Epithelial cell of proximal tubule (primary cell): ENCODE data around the gene NFIA. TPM values are rescaled to one million over a fixed set of nuclear protein-coding genes. Genes with fewer than 3 reads are reported as not detected.

Experiments used
- DNase-seq: peaks from one replicate; pipeline ENCODE4 v3.0.0-alpha.2; 2011; ENCODE audit warnings: low read depth
- H3K4me3 ChIP-seq: 2 replicates; pipeline ENCODE4 v1.5.1; 2011; ENCODE audit warnings: low read depth, mild to moderate bottlenecking, low read length
- total RNA-seq: library from RNA; depleted of rRNA; stranded (reverse); fragments of >200 nt; gene quantifications from 2 replicates; pipeline ENCODE4 v1.2.3, GENCODE V29; 2015
- TF ChIP-seq, protein P1 (sequence below): conservative IDR thresholded peaks from 2 replicates; pipeline ENCODE4 v1.5.1; 2012; ENCODE audit warnings: low read depth, mild to moderate bottlenecking, low read length

The NFIA gene
- total RNA-seq, 1 donor from 2014 or later = 1.6 TPM

DNA sequence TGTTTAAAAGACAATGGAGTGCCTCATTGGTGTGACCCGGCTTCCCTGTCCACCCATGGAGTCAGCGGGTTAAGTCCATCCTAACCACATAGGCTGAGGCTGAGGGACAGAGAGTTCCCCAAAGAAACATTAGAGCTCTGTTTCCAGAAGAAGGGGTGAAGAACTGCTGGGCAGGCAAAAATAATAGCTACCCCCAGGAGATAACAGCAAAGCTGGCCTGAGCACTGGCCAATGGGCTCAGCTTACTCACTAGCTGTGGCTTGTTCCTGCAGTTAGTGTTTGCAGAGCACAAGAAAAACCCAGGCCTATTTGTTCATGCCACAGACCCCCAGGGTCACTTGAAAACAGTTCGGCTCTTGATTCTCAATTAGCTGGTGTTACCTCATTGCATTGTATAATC is 311.2 kb downstream of the NFIA start:
- TF ChIP-seq, protein P1, sequence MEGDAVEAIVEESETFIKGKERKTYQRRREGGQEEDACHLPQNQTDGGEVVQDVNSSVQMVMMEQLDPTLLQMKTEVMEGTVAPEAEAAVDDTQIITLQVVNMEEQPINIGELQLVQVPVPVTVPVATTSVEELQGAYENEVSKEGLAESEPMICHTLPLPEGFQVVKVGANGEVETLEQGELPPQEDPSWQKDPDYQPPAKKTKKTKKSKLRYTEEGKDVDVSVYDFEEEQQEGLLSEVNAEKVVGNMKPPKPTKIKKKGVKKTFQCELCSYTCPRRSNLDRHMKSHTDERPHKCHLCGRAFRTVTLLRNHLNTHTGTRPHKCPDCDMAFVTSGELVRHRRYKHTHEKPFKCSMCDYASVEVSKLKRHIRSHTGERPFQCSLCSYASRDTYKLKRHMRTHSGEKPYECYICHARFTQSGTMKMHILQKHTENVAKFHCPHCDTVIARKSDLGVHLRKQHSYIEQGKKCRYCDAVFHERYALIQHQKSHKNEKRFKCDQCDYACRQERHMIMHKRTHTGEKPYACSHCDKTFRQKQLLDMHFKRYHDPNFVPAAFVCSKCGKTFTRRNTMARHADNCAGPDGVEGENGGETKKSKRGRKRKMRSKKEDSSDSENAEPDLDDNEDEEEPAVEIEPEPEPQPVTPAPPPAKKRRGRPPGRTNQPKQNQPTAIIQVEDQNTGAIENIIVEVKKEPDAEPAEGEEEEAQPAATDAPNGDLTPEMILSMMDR = no peak
- DNase-seq = no peak
- no peak overlapping the region for H3K4me3 ChIP-seq

DNA sequence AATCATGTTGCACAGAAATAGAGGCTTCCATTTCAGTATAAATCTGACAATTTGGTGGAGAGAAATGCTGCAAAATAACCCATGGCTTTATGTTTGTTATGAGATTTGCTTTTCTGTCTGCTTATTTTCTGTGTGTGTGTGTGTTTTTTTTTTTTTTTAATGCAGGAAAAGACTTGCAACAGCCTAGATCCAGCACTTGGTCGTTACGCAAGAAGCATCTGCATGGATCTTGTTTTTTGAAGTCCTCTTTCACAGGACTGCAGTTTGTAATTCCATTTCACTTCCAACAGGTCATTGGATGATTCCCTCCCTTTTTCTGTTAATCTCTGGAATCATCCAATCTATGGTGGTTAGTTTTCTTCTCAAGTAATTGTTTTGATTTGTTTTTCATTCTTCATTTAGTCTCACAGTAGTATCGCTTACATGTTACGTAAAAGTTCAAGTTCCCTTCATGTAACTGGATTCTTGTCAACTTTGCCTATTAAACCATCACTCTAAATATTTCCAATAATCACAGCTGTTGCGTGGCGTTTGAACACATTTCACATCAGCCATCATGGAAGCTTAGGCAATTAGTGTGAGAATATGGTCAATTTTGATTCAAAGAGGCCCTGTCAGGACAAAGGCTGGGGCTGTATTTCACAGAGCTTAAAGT is 312.9 kb downstream of the NFIA start:
- DNase-seq = no peak
- no peak overlapping the region for H3K4me3 ChIP-seq
- TF ChIP-seq, protein P1 = no peak

DNA sequence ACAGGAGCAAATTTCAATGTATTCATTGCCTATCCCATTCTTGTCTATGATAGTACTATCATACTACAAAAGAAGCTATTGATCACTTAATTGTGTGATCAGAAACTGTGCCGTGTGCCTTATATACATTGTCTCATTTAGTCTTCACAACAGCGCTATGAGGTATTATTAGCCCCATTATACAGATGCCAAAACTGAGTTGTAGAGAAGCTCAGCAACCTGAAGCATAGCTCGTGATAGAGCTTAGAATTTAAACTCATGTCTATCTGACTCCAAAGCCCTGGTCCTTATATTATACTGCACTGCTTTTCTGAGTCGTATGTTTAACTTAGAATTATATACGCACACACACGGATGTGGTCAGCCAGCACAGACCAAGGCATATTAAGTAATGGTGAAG is 315.1 kb downstream of the NFIA start:
- no peak overlapping the region for H3K4me3 ChIP-seq
- no peak for DNase-seq
- TF ChIP-seq, protein P1 = no peak

DNA sequence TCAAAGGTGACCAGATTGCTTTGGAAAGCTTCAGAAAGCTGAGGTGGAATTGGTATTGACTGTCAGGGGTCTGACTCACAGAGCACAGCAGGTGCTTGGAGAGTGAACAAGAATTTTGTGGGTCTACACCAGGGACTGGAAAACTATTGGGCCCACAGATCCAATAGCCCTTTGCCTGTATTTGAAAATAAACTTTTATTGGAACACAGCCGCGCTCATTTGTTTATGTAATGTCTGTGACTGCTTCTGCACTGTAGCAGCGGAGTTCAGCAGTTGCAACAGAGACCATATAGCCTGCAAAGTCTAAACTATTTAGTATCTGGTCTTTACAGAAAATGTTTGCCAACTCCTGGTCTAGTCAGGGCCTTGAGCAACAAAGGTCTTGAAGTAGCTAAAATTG is 315.6 kb downstream of the NFIA start:
- no peak overlapping the region for H3K4me3 ChIP-seq
- TF ChIP-seq, protein P1 = no peak
- DNase-seq = no peak

DNA sequence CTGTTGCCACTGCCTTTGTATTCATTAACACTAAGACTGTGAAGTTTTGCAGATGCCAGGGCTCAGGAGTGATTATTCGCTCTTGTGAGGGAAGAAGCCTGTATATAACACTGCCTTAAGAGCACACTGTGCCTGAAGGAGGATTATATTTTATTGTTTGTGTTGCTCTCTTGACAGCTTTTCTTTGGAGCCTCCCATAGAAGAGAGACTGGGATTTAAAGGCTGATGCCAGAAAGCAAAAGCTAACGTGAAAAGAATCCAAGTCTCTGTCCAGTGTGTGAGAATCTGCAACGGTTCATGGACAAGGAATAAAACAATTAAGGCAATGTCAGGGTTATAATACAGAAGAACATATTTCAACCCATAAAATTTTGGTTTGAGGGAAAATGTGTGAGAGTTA is 316.8 kb downstream of the NFIA start:
- TF ChIP-seq, protein P1 = no peak
- DNase-seq = no peak
- H3K4me3 ChIP-seq = no peak overlapping the region

DNA sequence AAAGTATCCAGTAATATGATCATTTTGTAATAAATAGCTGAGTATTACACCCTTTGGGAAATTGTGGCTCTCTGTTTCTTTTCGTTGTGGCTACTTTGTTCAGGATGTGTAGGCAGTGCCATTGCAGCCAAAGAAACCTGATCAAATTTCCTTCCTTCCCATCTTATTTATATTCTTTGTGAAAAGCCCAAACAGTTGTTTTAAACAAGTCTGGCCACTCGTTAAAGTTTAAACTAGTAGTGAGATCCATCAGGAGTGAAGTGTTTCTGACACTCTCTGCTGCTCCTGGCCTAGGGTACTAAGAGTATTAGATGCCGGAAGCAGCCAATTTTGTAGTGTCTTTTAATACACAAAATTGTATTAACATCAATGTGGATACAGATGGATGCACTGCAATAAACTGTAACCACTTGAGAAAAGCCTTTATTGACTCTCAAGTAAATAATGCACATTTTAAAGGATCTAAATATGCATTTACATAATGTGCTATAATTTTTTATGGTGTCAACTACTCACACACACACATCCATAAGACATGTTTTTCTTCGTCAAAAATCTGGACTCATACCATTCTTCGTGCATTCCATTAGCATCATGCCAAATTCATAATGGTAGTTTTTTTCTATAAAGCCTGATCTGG is 317.9 kb downstream of the NFIA start:
- DNase-seq = no peak
- TF ChIP-seq, protein P1 = no peak
- no peak overlapping the region for H3K4me3 ChIP-seq

DNA sequence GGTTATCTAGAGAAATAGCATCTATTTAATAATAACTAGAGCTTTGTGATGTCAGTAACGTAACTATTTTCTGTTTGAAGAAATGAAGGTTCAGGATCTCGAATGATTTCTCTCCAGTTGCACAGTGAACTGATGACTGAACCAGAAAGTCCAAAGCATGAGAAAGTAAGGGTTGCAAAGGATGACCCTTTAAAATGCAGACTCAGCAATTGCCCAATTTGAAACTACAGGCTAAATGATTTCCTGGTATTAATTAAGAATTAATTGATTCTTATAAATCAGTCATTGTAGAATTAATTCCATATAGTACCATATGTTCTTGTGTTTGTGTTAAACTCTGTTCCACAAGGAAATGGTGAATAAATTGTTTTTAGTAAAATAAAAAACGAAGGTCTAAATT is 318.6 kb downstream of the NFIA start:
- no peak for DNase-seq
- no peak overlapping the region for H3K4me3 ChIP-seq
- TF ChIP-seq, protein P1 = no peak
